HEK293T (cell line): ENCODE measurements around the gene ZFP36.

ENCODE experiments used
- FOXM1 ChIP-seq: fragments of 450-650 bp; IDR thresholded peaks from 2 replicates; pipeline ENCODE4 v1.6.1; 2017; ENCODE audit warnings: mild to moderate bottlenecking, borderline replicate concordance
- SP1 ChIP-seq: fragments of 450-650 bp; IDR thresholded peaks from 2 replicates; pipeline ENCODE4 v1.6.1; 2017
- TARDBP ChIP-seq: fragments of 450-650 bp; IDR thresholded peaks from 2 replicates; pipeline ENCODE4 v1.6.1; 2016

- TF ChIP-seq SP1: no peak
- TF ChIP-seq FOXM1: no peak
- no peak for TF ChIP-seq TARDBP
Measured at GRCh38 chr19:39428283-39429112, 21.9 kb downstream of the ZFP36 start.
